H9 (cell line): ENCODE measurements around the gene ZBTB6. TPM values are rescaled to one million over a fixed set of nuclear protein-coding genes. Genes with fewer than 3 reads are reported as not detected.

Experiments
- DNase-seq: peaks from one replicate; pipeline ENCODE4 v3.0.0-alpha.2; 2017
- H2AFZ ChIP-seq: one replicate; pipeline ENCODE4 v1.6.1; 2013; ENCODE audit warnings: mild to moderate bottlenecking, low read length, control low read depth, moderate library complexity
- H2AK5ac ChIP-seq: 2 replicates; pipeline ENCODE4 v1.6.1; 2013; ENCODE audit warnings: low read length, control low read depth, mixed read lengths; ENCODE audit not compliant: insufficient read length
- H2BK120ac ChIP-seq: one replicate; pipeline ENCODE4 v1.6.1; 2013; ENCODE audit warnings: low read depth, mild to moderate bottlenecking, low read length, control low read depth, inconsistent platforms; ENCODE audit not compliant: poor library complexity, severe bottlenecking
- H2BK12ac ChIP-seq: 2 replicates; pipeline ENCODE4 v1.6.1; 2013; ENCODE audit warnings: low read length, control low read depth, mixed read lengths, low read depth; ENCODE audit not compliant: insufficient read length
- H2BK15ac ChIP-seq: 2 replicates; pipeline ENCODE4 v1.6.1; 2013; ENCODE audit warnings: low read depth, low read length, control low read depth
- H2BK20ac ChIP-seq: one replicate; pipeline ENCODE4 v1.6.1; 2013; ENCODE audit warnings: low read depth, mild to moderate bottlenecking, low read length, control low read depth, inconsistent platforms; ENCODE audit not compliant: poor library complexity, severe bottlenecking
- H2BK5ac ChIP-seq: 2 replicates; pipeline ENCODE4 v1.6.1; 2013; ENCODE audit warnings: low read length, control low read depth, mixed read lengths; ENCODE audit not compliant: insufficient read length
- H3K14ac ChIP-seq: 2 replicates; pipeline ENCODE4 v1.6.1; 2013; ENCODE audit warnings: low read length, control low read depth; ENCODE audit not compliant: insufficient read depth
- H3K18ac ChIP-seq: 2 replicates; pipeline ENCODE4 v1.6.1; 2013; ENCODE audit warnings: low read depth, mild to moderate bottlenecking, mixed read lengths, low read length, control low read depth; ENCODE audit not compliant: insufficient read length
- H3K23ac ChIP-seq: 2 replicates; pipeline ENCODE4 v1.6.1; 2013; ENCODE audit warnings: low read length, control low read depth, mixed read lengths, low read depth; ENCODE audit not compliant: insufficient read length
- H3K23me2 ChIP-seq: 2 replicates; pipeline ENCODE4 v1.6.1; 2013; ENCODE audit warnings: low read depth, mild to moderate bottlenecking, mixed read lengths, low read length, control low read depth; ENCODE audit not compliant: insufficient read length, poor library complexity, severe bottlenecking
- H3K27ac ChIP-seq: 2 replicates; pipeline ENCODE4 v1.5.1; 2013; ENCODE audit warnings: low read length, control low read depth, mixed read lengths, low read depth; ENCODE audit not compliant: insufficient read length
- H3K27me3 ChIP-seq: 2 replicates; pipeline ENCODE4 v1.6.1; 2013; ENCODE audit warnings: low read length, control low read depth, inconsistent platforms; ENCODE audit not compliant: insufficient read depth
- H3K4ac ChIP-seq: 2 replicates; pipeline ENCODE4 v1.6.1; 2013; ENCODE audit warnings: low read depth, mild to moderate bottlenecking, control low read depth, inconsistent platforms, low read length, moderate library complexity
- H3K4me1 ChIP-seq: 2 replicates; pipeline ENCODE4 v1.6.1; 2013; ENCODE audit warnings: low read length, control low read depth, inconsistent platforms; ENCODE audit not compliant: insufficient read depth
- H3K4me2 ChIP-seq: 2 replicates; pipeline ENCODE4 v1.6.1; 2013; ENCODE audit warnings: low read length, control low read depth, mixed read lengths; ENCODE audit not compliant: insufficient read length, insufficient read depth
- H3K56ac ChIP-seq: 2 replicates; pipeline ENCODE4 v1.6.1; 2013; ENCODE audit warnings: low read depth, mild to moderate bottlenecking, mixed read lengths, low read length, control low read depth; ENCODE audit not compliant: insufficient read length
- H3K79me1 ChIP-seq: 2 replicates; pipeline ENCODE4 v1.6.1; 2013; ENCODE audit warnings: low read depth, mild to moderate bottlenecking, moderate library complexity, low read length, control low read depth, inconsistent platforms; ENCODE audit not compliant: insufficient read depth, poor library complexity, severe bottlenecking
- H3K79me2 ChIP-seq: 2 replicates; pipeline ENCODE4 v1.6.1; 2013; ENCODE audit warnings: low read length, control low read depth, inconsistent platforms; ENCODE audit not compliant: insufficient read depth
- H3K9ac ChIP-seq: 2 replicates; pipeline ENCODE4 v1.6.1; 2013; ENCODE audit warnings: low read length, control low read depth, mixed read lengths; ENCODE audit not compliant: insufficient read length; ENCODE audit errors: extremely low read depth
- H3K9me3 ChIP-seq: one replicate; pipeline ENCODE4 v1.6.1; 2013; ENCODE audit warnings: low read depth, low read length, inconsistent platforms; ENCODE audit not compliant: control insufficient read depth
- H3T11ph ChIP-seq: one replicate; pipeline ENCODE4 v1.6.1; 2013; ENCODE audit warnings: mild to moderate bottlenecking, low read length, control low read depth, inconsistent platforms
- H4K20me1 ChIP-seq: one replicate; pipeline ENCODE4 v1.6.1; 2013; ENCODE audit not compliant: control insufficient read depth, insufficient read length, insufficient read depth
- H4K5ac ChIP-seq: 2 replicates; pipeline ENCODE4 v1.6.1; 2013; ENCODE audit warnings: low read depth, mild to moderate bottlenecking, mixed read lengths, low read length, control low read depth; ENCODE audit not compliant: insufficient read length
- H4K8ac ChIP-seq: replicated peaks from 2 replicates; pipeline ENCODE4 v1.6.1; 2013; ENCODE audit warnings: low read length, control low read depth, mixed read lengths, low read depth; ENCODE audit not compliant: insufficient read length
- H4K91ac ChIP-seq: 2 replicates; pipeline ENCODE4 v1.6.1; 2013; ENCODE audit warnings: low read depth, mild to moderate bottlenecking, moderate library complexity, mixed read lengths, low read length, control low read depth; ENCODE audit not compliant: insufficient read length
- H3K27ac Mint-ChIP-seq, 3 experiments: 2 replicates in 2 of 3; 3 replicates in 1 of 3; pipeline ENCODE4 v1.8.0; 2020 to 2021; ENCODE audit warnings: mixed read lengths in 3 of 3, mild to moderate bottlenecking in 1 of 3, moderate library complexity in 1 of 3
- H3K27me3 Mint-ChIP-seq: 2 replicates; pipeline ENCODE4 v1.8.0; 2021; ENCODE audit warnings: low read depth, mild to moderate bottlenecking, moderate library complexity, mixed read lengths
- H3K36me3 Mint-ChIP-seq, 3 experiments: 2 replicates in 2 of 3; 3 replicates in 1 of 3; pipeline ENCODE4 v1.8.0; 2020 to 2021; ENCODE audit warnings: low read depth in 3 of 3, mixed read lengths in 3 of 3; ENCODE audit not compliant: insufficient read depth in 1 of 3
- H3K4me1 Mint-ChIP-seq, 2 experiments: 2 replicates each; pipeline ENCODE4 v1.8.0; 2020; ENCODE audit warnings: mixed read lengths in 2 of 2
- H3K4me3 Mint-ChIP-seq, 2 experiments: 2 replicates in 1 of 2; 3 replicates in 1 of 2; pipeline ENCODE4 v1.8.0; 2020 to 2021; ENCODE audit warnings: mild to moderate bottlenecking in 2 of 2, mixed read lengths in 2 of 2, moderate library complexity in 1 of 2
- H3K9me3 Mint-ChIP-seq, 2 experiments: 2 replicates in 1 of 2; 3 replicates in 1 of 2; pipeline ENCODE4 v1.8.0; 2020; ENCODE audit warnings: mild to moderate bottlenecking in 2 of 2, mixed read lengths in 2 of 2, moderate library complexity in 1 of 2
- CTCF ChIP-seq: fragments of 200-600 bp; sonication (generic); conservative IDR thresholded peaks from 3 replicates; pipeline ENCODE4 v1.8.0; 2021; ENCODE audit warnings: antibody characterized with exemption, mild to moderate bottlenecking
- WGBS: extraction: QIAGEN DNeasy Blood & Tissue Kit; methylation state at CpG from one replicate; pipeline ENCODE4 v1.1.7; 2013; ENCODE audit warnings: missing lambda C conversion rate, low lambda C conversion rate, mixed read lengths; ENCODE audit not compliant: insufficient read length; ENCODE audit errors: extremely low coverage; 5-methylcytosine and 5-hydroxymethylcytosine counted together
- total RNA-seq: library from RNA; stranded (reverse); gene quantifications from 2 replicates; pipeline ENCODE4 v1.2.1, GENCODE V29; 2021

Gene ZBTB6
- total RNA-seq, 1 experiment from 2014 or later: 10.2 TPM

GRCh38 chr9:122941582-122942234, 28.6 kb upstream of the ZBTB6 start:
- no peak overlapping the region for H2BK20ac ChIP-seq
- peak overlapping the region; percentile 70 for H3K4me2 ChIP-seq
- H3K56ac ChIP-seq: no peak overlapping the region
- peak overlapping the region; percentile 41; the same call in 1 of the 2 replicates for H3K14ac ChIP-seq
- no peak overlapping the region for H2BK12ac ChIP-seq
- no peak overlapping the region for H2AK5ac ChIP-seq
- Mint-ChIP-seq H3K4me1 (peaks cover 19 to 22% of the 10 kb centered on the region in 2 experiments), H3K9me3 (no peaks in the 10 kb centered on the region), H3K36me3 (peaks cover 6 to 20% (median 14%) of the 10 kb centered on the region in 3 experiments), H3K27ac (peak overlapping the region; percentile 97 to 99 (median 99)), H3K4me3 (peak overlapping the region; percentile 91 to 94), H3K27me3 (no peaks in the 10 kb centered on the region)
- TF ChIP-seq CTCF: no peak
- no peak overlapping the region for H3K4ac ChIP-seq
- H4K20me1 ChIP-seq: no peaks in the 10 kb centered on the region
- H3K79me1 ChIP-seq: no peaks in the 10 kb centered on the region
- H2BK5ac ChIP-seq: no peak overlapping the region
- no peak overlapping the region for H4K5ac ChIP-seq
- DNase-seq: no peak
- no peak overlapping the region for H3T11ph ChIP-seq
- H3K23me2 ChIP-seq: peaks cover 3% of the 10 kb centered on the region
- no peaks in the 10 kb centered on the region for H3K9me3 ChIP-seq
- no peaks in the 10 kb centered on the region for H3K27me3 ChIP-seq
- peak overlapping the region; percentile 10 for H3K27ac ChIP-seq
- H2AFZ ChIP-seq: no peak overlapping the region
- peak overlapping the region; percentile 91 for H3K9ac ChIP-seq
- H4K8ac ChIP-seq: no peak overlapping the region
- peaks cover 2% of the 10 kb centered on the region; the same call in 1 of the 2 replicates for H3K4me1 ChIP-seq
- no peak overlapping the region for H4K91ac ChIP-seq
- H2BK120ac ChIP-seq: no peak overlapping the region
- no CpG with 5 or more reads among the region's 17 CpGs for WGBS
- H3K23ac ChIP-seq: no peak overlapping the region
- H3K79me2 ChIP-seq: peaks cover 22% of the 10 kb centered on the region; the same call in 1 of the 2 replicates
- no peak overlapping the region for H2BK15ac ChIP-seq
- H3K18ac ChIP-seq: no peak overlapping the region
